Natural killer cell (primary cell): ENCODE results near the gene ADRA2C. TPM values are rescaled to one million over a fixed set of nuclear protein-coding genes. Genes with fewer than 3 reads are reported as not detected.

Experiments used
- ATAC-seq, 3 donors: fragments of 150-1000 bp in 2 of 3; fragments of 200-7000 bp in 1 of 3; cut with Tn5 transposase; 1 replicate in 1 of 3; 2 replicates in 2 of 3; pipeline ENCODE4 v1.10.0; 2021; ENCODE audit warnings: mild to moderate bottlenecking in 2 of 3, moderate library complexity in 2 of 3
- DNase-seq, 2 donors: peaks; one replicate each; pipeline versions ENCODE4 v3.0.0 to v3.0.0-alpha.2; 2013 to 2021; ENCODE audit warnings: mixed read lengths in 1 of 2
- H3K27ac ChIP-seq: one replicate; pipeline ENCODE4 v1.5.1; 2013; ENCODE audit warnings: mild to moderate bottlenecking, low read length
- H3K27me3 ChIP-seq: one replicate; pipeline ENCODE4 v1.6.1; 2013; ENCODE audit warnings: low read length; ENCODE audit not compliant: control insufficient read depth, insufficient read depth
- H3K36me3 ChIP-seq: one replicate; pipeline ENCODE4 v1.6.1; 2013; ENCODE audit warnings: low read length; ENCODE audit not compliant: control insufficient read depth, insufficient read depth
- H3K4me1 ChIP-seq: one replicate; pipeline ENCODE4 v1.6.1; 2013; ENCODE audit warnings: low read length; ENCODE audit not compliant: control insufficient read depth, insufficient read depth
- H3K4me3 ChIP-seq: one replicate; pipeline ENCODE4 v1.5.1; 2013; ENCODE audit warnings: low read length
- H3K9me3 ChIP-seq: one replicate; pipeline ENCODE4 v1.6.1; 2013; ENCODE audit warnings: low read length; ENCODE audit not compliant: control insufficient read depth, insufficient read depth
- H3K27ac Mint-ChIP-seq, 2 donors: one replicate each; pipeline ENCODE4 v1.8.0; 2022; ENCODE audit warnings: mild to moderate bottlenecking in 2 of 2, mixed read lengths in 2 of 2, moderate library complexity in 1 of 2
- H3K27me3 Mint-ChIP-seq, 2 donors: one replicate each; pipeline ENCODE4 v1.8.0; 2022; ENCODE audit warnings: low read depth in 2 of 2, mixed read lengths in 2 of 2
- H3K36me3 Mint-ChIP-seq: one replicate; pipeline ENCODE4 v1.8.0; 2022; ENCODE audit warnings: mixed read lengths
- H3K4me1 Mint-ChIP-seq, 2 donors: one replicate each; pipeline ENCODE4 v1.8.0; 2022; ENCODE audit warnings: mixed read lengths in 2 of 2
- H3K4me3 Mint-ChIP-seq: one replicate; pipeline ENCODE4 v1.8.0; 2022; ENCODE audit warnings: mild to moderate bottlenecking, moderate library complexity, mixed read lengths
- H3K9me3 Mint-ChIP-seq, 2 donors: one replicate each; pipeline ENCODE4 v1.8.0; 2022; ENCODE audit warnings: mixed read lengths in 2 of 2
- WGBS: methylation state at CpG from one replicate; pipeline ENCODE4 v1.1.7; 2013; ENCODE audit warnings: missing lambda C conversion rate; ENCODE audit not compliant: insufficient coverage; 5-methylcytosine and 5-hydroxymethylcytosine counted together
- intact Hi-C: fragments of 100-400 bp; cut with micrococcal nuclease; formaldehyde crosslinking; loops from one replicate; pipeline ENCODE4 v1.14.2; 2022
- total RNA-seq, 4 donors: library from RNA; stranded (reverse); fragments of 120-200 nt in 1 of 4; gene quantifications; one replicate each; pipeline versions ENCODE4 v1.2.3 to v1.2.4, GENCODE V29; 2013 to 2022
- TF ChIP-seq, protein P1 (sequence below): fragments of 200-600 bp; IDR thresholded peaks from one replicate; pipeline ENCODE4 v1.8.0; 2022; ENCODE audit warnings: antibody characterized with exemption

The ADRA2C gene
- total RNA-seq, 3 donors from 2014 or later (not counting 1 experiment from before 2014, with no cell fraction given) = not detected

DNA sequence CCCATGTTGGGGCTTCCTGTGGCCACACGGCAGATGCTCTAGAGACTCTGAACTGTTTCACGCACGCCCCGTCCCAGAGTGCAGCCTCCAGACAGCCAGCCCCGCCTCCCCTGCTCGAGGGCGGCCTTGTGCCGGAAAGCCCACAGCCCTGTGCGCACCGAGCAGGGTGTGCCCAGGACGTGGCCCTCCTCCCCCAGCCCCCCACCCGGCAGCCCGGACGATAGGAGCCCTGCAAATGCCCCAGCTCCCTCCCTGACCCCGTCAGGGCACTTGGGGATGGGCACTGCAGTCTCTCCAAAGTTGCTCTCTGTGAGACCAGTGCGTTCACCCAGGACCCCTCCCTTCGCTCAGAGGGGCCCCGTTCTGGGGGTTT lies 37.3 kb downstream of the ADRA2C start:
- TF ChIP-seq, protein P1, sequence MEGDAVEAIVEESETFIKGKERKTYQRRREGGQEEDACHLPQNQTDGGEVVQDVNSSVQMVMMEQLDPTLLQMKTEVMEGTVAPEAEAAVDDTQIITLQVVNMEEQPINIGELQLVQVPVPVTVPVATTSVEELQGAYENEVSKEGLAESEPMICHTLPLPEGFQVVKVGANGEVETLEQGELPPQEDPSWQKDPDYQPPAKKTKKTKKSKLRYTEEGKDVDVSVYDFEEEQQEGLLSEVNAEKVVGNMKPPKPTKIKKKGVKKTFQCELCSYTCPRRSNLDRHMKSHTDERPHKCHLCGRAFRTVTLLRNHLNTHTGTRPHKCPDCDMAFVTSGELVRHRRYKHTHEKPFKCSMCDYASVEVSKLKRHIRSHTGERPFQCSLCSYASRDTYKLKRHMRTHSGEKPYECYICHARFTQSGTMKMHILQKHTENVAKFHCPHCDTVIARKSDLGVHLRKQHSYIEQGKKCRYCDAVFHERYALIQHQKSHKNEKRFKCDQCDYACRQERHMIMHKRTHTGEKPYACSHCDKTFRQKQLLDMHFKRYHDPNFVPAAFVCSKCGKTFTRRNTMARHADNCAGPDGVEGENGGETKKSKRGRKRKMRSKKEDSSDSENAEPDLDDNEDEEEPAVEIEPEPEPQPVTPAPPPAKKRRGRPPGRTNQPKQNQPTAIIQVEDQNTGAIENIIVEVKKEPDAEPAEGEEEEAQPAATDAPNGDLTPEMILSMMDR = no peak
- WGBS = 63% methylated on average over 18 of the region's 18 CpGs
- peaks cover 24 to 29% of the 10 kb centered on the region in 2 donors for H3K27me3 Mint-ChIP-seq
- Histone ChIP-seq H3K9me3 (no peaks in the 10 kb centered on the region), H3K27ac (no peak overlapping the region), H3K36me3 (no peaks in the 10 kb centered on the region), H3K4me1 (peaks cover 3% of the 10 kb centered on the region), H3K27me3 (no peaks in the 10 kb centered on the region), H3K4me3 (no peak overlapping the region)
- ATAC-seq = no peak
- no peaks in the 10 kb centered on the region for H3K9me3 Mint-ChIP-seq
- H3K4me3 Mint-ChIP-seq = no peak overlapping the region
- intact Hi-C loops = no loop called here
- no peak overlapping the region for H3K27ac Mint-ChIP-seq
- DNase-seq = no peak
- H3K4me1 Mint-ChIP-seq = no peaks in the 10 kb centered on the region
- no peaks in the 10 kb centered on the region for H3K36me3 Mint-ChIP-seq

DNA sequence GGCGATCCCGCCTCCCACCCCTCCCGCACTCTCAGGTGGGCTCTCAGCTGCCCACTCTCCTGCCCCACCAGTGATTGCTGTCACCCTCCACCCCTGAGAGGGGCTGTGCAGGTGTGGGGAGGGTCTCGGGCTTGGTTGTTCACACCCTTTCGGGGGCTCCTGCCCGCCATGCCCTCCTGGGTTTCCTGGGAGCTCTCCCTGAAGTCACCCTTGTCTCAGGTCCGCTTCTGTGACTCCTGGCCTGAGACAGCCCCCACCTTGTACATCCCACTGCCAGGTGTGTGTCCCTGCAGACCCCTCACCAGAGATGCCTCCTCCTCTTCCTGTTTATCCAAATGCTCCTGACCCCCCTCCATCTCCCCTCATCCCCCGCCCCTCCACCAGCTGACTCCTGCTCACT lies 37.8 kb downstream of the ADRA2C start:
- Histone ChIP-seq H3K36me3 (no peaks in the 10 kb centered on the region), H3K27me3 (no peaks in the 10 kb centered on the region), H3K9me3 (no peaks in the 10 kb centered on the region), H3K27ac (no peak overlapping the region), H3K4me3 (no peak overlapping the region), H3K4me1 (peaks cover 3% of the 10 kb centered on the region)
- H3K27ac Mint-ChIP-seq = no peak overlapping the region
- H3K9me3 Mint-ChIP-seq = no peaks in the 10 kb centered on the region
- DNase-seq = no peak
- WGBS = 78% methylated on average over 7 of the region's 8 CpGs
- H3K36me3 Mint-ChIP-seq = no peaks in the 10 kb centered on the region
- no peak for ATAC-seq
- H3K4me1 Mint-ChIP-seq = no peaks in the 10 kb centered on the region
- TF ChIP-seq, protein P1 = no peak
- H3K4me3 Mint-ChIP-seq = no peak overlapping the region
- intact Hi-C loops = no loop called here
- H3K27me3 Mint-ChIP-seq = peaks cover 26 to 33% of the 10 kb centered on the region in 2 donors

DNA sequence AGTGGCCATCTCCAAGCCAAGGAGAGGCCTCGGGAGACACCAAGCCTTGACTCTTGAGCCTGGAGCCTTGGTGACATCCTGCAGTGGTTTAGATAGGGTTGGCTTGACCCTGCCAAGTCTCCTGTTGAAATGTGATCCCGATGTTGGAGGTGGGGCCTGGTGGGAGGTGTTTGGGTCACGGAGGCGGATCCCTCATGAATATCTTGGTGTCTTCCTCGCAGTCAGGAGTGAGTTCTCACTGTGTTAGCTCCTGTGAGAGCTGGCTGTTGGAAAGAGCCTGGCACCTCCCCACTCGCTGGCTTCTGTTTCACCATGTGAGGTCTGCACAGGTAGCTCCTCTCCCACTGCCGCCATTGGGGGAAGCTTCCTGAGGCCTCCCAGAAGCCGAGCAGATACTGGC lies 38.8 kb downstream of the ADRA2C start:
- H3K36me3 Mint-ChIP-seq = no peaks in the 10 kb centered on the region
- TF ChIP-seq, protein P1 = no peak
- H3K4me1 Mint-ChIP-seq = no peaks in the 10 kb centered on the region
- intact Hi-C loops = no loop called here
- no peaks in the 10 kb centered on the region for H3K27me3 ChIP-seq
- no peaks in the 10 kb centered on the region for H3K9me3 Mint-ChIP-seq
- ATAC-seq = no peak
- H3K4me3 Mint-ChIP-seq = no peak overlapping the region
- WGBS = 89% methylated on average over 8 of the region's 8 CpGs
- no peak overlapping the region for H3K27ac Mint-ChIP-seq
- DNase-seq = no peak
- H3K27ac ChIP-seq = no peak overlapping the region
- no peak overlapping the region for H3K4me3 ChIP-seq
- H3K36me3 ChIP-seq = no peaks in the 10 kb centered on the region
- H3K4me1 ChIP-seq = peaks cover 3% of the 10 kb centered on the region
- no peaks in the 10 kb centered on the region for H3K9me3 ChIP-seq
- peaks cover 28 to 38% of the 10 kb centered on the region in 2 donors for H3K27me3 Mint-ChIP-seq

DNA sequence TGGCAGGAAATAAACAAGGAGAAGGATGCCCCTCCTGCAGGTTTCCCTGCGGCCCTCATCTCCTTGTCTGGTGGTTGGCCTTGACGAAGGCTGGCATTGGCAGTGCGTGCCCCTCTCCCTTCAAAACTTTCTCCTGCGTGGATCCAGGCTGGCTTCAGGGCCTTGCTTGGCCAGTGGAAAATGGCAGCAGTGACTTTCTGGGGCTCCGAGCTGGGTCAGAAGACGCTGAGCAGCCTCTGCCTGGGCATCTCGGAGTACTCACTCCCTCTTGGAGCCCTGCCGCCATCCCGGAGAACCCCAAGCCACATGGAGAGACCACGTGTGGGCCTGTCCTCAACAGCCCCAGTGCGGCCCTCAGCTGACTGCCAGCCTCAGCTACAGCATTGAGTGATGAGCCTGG lies 39.5 kb downstream of the ADRA2C start:
- TF ChIP-seq, protein P1 = no peak
- WGBS = 88% methylated on average over 11 of the region's 11 CpGs
- no peaks in the 10 kb centered on the region for H3K4me1 Mint-ChIP-seq

More for the DNA sequence above, 39.5 kb downstream of the ADRA2C start:
- H3K36me3 ChIP-seq = no peaks in the 10 kb centered on the region
- Mint-ChIP-seq H3K27ac (no peak overlapping the region), H3K36me3 (no peaks in the 10 kb centered on the region), H3K27me3 (peaks cover 22 to 38% of the 10 kb centered on the region in 2 donors), H3K4me3 (no peak overlapping the region), H3K9me3 (no peaks in the 10 kb centered on the region)
- no peaks in the 10 kb centered on the region for H3K9me3 ChIP-seq
- intact Hi-C loops = no loop called here
- H3K4me1 ChIP-seq = peaks cover 3% of the 10 kb centered on the region
- ATAC-seq = no peak
- no peak overlapping the region for H3K4me3 ChIP-seq
- DNase-seq = no peak
- no peaks in the 10 kb centered on the region for H3K27me3 ChIP-seq
- H3K27ac ChIP-seq = no peak overlapping the region
